KG1 (cell line): ENCODE data around the gene PUDP.

Source experiments
- DNase-seq: peaks from one replicate; lab custom pipeline; 2025; lab: John Stamatoyannopoulos, UW

Gene PUDP

DNA sequence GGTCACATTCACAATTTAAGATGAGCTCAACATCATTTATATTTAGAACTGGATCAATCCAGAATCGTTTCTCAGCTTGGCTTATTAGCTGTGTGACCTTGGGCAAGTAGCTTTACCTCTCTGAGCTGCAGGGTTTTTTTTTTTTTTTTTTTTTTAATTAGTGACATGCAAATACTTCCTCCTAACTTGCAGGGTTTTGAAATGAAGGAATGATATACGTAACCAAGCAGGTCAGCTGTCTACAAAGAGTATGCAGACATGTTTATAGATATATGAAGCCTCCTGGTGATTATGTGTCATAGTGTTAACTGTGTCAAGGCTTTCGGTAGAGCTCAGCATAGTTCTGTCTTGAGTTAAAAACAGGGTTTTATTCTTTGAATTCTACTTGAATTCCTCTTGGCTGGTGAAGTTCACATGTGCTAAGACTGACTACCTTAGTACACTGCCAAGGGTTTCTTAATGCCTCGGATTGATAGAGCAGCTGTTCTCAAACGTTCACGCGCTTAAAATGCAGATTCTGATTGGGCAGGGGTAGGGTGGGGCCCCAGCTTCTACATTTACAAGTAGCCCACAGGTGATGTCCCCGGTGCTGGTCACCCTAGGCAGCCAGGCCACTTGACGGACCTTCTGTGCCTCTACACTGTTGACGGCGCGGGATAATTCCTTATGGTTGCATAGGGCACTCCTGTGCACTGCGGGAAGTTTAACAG lies 1.1 kb downstream of the PUDP start:
- DNase-seq: no peak

DNA sequence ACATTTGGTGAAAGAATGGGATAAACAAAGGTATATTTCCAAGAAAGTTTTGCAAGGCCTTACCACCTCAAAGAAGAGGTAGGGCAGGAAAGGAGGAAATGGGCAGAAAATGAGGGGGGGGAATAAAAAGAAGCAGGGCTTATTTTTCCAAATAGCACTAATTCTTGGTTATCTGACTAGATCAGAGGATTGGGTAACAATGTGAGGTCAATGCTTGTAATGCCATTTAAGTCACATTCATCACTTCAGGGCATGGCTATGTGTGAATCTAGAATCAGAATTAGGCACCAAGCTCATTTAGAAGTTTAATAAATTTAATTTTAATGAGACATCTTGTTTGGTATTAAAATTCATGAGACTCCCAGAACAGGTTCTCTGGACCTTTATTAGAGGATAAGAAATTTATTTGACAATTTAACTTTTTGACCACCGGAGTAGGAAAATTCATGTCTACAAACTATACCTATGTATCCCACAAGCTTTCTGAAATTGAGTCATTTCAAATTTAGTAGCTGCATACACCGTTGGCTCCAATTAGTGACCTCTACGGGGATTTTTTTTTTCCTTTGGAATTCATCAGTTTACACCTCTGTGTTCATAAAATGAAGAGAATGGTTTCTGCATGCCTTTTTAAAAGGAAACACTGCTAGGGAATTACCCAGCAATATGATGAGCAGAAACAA lies 1.8 kb downstream of the PUDP start:
- no peak for DNase-seq

DNA sequence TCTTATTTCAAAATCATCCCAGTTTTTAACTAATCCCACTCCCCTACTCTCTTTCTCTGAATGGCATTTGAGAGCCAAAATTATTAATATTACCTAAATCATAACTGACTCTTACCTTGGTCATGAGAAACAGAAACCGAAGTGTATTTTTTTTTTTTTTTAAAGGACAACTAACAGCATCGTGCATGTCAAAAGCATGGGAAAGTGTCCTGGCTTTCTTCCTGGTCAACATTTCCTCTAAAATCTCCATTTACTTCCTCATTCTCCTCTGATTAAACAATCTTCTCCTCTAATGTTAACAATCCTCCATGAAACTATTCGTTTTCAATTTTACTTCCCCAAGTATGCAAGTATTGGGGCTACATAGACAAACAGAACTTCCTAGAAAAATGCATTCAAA lies 2.5 kb downstream of the PUDP start:
- no peak for DNase-seq

DNA sequence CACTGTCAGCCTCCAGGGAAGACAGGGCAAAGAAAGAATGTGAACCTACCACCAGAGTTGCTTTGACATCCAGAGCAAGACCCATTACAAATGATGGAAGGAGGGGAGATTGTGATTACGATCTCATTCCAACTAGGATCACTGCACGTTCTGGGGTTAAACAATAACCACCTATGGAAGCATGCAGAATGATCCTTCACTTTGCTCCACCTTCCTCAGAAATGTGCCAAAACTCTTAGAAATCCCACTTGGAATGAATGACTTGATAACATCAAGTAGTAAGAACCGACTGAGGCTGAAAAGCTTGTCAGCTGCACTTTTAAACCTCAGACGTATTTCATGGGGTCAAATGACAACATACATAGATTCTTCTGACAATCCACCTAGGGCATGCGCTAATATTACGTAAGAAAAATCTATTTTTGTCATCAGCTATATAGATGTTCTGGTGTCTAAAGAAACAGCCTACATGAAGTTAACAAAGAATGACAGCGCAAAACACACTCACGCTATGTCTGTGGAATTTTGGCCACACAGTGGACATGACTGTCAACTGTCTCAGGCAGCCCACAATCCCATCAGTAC lies 3.9 kb downstream of the PUDP start:
- DNase-seq: no peak

DNA sequence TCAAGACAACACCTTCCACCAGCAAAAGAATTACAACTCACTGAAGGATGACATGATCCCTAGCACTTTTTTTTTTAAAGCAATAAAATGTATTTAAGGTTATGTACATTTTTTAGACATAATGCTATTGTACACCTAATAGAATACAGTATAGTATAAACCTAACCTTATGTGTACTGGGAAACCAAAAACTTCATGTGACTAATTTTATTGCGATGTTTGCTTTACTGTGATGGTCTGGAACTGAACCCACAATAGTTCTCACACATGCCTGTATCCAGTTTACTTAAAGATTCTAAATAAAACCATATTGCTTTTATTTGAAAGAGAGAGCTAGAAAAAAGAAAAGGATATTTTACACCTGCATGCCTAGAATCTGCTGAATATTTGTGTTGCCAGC lies 4.9 kb downstream of the PUDP start:
- no peak for DNase-seq

DNA sequence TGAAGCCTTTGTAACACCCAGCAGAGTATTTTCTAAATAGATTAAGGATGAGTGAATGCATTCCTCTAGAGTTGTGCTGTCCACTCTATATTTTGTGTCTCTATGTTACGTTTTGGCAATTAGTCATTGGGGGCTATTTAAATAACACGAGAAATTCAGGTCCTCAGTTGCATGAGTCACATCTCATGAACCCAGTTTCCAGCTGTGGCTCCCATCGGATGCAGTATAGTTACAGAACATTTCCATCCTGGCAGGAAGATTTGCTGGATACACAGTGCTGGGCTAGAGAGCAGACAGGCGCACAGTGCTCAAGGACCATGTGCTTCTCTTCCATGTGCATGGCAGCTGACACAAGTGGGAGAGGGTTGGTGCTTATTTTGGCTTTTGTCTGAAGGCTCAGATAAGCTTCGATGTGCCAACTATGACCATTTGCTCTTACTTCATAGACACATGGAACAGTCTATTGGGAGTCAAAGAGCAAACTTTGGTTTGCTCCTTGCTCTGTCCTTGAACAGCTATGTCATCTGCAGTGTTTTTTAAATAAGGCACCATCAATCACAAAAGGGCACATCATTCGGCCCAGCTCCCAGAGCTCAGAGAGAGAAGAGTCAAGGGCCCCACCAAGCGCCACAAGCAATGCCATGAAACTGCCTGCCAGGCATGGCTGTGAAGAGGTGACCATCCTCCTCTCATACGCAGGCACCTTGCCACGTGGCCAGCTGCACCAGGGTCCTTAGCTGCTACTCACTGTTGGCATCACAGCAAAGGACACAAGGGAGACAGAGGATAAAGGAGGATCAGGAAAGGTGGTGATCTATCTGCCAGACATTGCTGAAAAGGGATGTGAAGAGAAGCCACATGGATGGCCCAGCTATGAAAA lies 8.5 kb downstream of the PUDP start:
- DNase-seq: no peak

DNA sequence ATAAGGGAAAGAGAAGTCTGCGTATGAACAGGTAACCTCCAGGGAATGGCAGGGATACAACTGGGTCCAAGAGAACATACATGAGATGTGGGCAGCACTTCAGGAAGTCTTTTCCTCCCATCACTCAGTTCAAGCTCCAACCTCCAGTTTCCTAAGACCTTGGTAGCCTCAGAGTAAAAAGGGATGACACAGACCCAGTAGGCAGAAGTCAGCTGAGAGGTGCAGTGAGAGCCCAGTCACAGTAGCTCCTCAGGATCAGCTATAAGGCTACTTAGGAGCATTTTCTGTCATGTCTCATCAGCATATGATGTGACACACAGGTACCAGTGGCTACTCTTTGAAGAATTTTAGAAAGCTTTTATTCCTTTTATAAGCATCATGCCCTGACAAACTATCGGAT lies 13.0 kb downstream of the PUDP start:
- no peak for DNase-seq

DNA sequence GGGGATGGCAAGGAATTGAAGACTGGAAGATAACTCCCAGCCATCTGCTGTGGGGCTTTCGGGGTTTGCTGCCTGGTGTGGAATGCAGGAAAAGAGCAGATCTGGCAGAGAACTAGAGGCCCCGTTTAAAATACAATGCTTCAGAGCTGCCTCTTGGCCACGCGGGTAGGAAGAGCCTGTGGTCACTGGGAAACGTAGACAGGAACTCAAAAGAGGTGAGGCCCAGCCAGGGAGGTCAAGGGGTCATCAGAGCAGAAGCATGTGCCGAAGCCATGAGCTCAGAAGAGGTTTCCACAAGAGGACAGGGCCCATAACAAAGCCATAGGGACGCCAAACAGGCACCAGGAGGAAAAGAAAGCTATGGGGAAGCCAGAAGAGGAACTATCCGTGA lies 14.9 kb downstream of the PUDP start:
- DNase-seq: no peak

DNA sequence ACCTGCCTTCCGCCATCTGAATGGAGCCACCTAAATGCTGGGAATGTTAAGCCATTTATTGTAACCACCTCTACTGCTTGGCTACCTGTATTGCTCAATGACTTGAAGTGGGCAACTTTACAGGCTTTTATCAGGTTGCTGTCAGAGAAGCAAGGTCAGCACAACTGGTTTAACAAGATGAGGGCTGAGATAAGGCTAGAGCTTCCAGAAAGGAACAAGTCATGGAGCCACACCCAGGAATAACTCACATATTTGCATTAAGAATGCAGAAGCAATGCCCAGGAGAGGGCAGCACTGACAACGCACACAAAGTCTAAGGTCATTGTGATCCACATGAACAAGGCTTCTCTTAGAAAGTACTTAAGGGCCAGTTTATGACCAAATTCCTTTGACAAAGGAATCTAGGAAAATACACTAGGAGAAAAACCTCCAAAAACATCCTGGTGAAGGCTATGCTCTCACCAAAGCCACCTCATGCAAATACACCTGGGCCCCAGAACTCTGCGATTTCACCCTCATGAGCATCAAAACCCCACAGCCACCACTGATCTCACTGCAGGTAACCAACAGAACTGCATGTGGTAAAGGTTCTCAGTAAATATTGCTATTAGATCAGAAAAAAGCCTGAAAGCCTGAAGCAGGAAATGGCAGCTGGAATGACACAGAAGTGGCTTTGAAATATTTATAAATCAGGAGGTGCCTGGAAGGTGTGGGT lies 15.5 kb downstream of the PUDP start:
- no peak for DNase-seq

DNA sequence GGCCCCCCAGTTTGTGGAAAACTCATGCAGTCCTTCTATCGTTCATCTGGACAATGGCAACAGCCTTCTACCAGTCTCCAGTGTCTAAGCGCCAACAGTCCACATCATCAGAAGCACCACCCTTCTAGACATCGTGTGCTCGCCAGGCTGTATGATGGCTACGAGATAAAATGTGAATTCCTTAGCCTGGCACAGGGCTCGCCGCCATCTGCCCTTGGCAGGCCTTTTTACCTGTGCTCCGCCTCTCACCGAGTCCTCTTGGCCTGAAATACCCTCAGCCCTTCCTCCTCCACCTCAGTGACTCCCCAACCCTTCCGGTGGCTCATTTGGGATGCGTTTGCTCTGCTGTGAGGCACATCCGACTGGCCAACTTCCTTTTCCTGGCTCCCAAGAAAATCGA lies 16.3 kb downstream of the PUDP start:
- DNase-seq: no peak

DNA sequence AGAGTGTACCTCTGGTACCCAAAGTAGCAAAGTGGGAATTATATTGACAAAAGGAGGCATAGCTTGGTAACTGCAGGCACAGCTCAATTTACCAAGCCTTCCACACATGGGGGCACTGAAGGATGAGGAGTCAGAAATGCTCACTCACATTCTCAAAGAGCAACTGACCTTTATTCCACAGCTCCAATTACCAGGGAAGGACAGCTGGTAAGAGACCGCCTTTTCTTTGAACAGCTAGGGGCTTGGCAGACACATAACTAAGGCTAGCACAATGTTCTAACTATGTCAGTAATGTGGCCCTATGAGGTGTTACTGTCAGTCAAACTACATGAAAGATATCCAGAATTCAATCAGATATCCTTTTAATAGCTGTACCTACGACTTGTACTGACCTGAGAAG lies 20.9 kb downstream of the PUDP start:
- DNase-seq: no peak

DNA sequence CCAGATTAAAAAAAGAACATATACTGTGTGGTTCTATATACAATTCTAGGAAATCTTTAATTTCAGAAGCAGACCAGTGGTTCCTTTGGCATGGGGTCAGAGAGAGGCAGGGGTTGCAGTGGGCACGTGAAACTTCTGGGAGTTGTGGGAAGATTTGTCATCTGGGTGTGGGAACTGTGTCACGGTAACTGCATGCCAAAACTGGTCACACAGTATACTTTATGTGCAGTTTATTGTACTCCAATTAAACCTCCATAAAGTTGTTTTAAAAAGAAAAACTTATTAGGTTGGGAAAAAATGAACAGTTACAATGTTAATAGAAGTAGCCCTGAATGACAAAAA lies 27.1 kb downstream of the PUDP start:
- DNase-seq: no peak

DNA sequence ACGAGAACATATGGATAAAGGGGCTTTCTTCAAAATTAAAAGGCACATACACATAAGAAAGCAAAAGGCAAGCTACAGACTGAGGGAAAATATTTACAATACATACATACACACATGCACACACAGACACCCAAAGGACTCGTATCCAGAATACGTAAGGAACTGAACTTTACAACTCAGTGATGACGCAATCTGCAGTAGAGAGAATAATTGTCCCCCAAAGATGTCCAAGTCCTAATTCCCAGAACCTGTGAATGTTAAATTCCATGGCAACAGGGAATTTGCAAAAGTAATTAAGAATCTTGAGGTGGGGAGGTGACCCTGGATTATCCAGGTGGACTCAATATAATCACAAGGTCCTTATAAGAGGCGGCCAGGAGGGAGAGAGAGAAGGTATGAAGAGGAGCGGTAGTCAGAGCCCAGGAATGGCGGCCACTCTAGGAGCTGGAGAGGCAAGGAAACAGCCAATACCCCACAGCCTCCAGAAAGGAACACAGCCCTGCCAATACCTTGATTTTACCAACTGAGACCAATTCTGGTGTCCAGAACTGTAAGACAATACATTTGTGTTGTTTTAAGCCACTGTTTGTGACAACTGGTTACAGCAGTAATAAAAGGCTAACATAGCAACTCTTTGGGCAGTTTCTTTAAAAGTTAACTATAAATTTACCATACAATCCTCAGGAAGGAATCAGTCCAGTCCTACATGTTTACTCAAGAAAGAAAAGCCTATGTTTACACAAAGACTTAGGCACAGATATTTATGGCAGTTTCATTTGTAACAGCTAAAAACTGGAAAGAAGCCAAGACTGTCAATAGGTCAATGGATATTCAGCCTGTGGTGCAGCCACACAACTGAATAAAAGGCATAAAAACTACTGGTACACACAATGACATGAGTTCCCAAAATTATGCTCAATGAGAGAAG lies 27.7 kb downstream of the PUDP start:
- DNase-seq: no peak

DNA sequence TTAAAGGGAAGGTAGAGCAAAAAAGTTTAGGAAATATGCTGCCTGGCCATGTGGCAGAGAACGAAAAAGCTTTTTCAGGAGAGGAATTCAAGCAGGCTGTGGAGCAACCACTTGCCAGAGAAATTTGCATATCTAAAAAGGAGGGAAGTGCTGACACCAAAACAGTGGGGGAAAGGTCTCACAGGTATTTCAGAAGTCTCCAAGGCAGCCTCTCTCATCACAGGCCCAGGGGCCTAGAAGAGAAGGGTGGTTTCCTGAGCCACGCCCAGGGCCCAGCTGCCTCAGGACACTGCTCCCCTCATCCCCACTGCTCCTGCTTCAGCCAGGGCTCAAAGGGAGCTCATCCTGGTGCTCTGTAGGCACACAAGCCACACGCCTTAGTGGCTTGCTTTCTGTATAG lies 30.4 kb downstream of the PUDP start:
- no peak for DNase-seq

DNA sequence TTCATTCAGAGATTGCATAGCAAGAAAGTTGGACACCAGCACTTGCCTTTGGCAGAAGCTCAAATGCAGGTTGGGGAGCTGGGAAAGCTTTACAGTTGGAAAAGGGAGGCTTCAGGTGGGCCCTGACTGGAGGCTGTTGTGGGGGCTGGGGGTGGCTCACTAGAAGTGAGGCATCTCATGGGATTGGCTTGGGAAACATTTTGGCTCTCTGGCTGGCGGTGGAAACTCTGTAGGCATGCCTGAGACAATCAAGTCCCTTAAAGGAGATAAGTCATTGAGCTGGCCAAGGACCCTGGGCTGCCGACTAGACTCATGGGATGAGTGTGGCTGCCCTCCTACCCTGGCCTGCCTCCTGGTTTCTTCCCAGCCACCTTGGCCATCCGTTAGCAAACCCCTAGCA lies 31.9 kb downstream of the PUDP start:
- DNase-seq: no peak

DNA sequence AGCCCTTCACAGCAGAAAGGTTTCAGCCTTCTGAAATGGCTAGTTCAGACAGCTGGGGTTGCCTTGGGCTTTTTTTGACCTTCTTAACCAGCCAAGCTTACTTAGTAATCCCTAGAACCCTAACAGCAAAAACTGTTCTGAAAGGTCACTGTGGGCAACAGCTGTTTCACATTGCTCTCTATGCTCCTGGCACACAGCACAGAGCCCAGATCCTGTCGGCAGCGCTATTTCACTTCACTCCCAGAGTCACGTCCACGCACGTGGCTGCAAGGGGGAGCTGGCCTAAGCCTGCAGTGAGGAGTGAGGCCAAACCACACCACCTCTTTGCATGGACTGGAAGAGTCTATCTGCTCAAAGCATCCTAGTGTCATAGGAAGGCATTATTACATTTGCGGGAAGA lies 32.4 kb downstream of the PUDP start:
- no peak for DNase-seq

DNA sequence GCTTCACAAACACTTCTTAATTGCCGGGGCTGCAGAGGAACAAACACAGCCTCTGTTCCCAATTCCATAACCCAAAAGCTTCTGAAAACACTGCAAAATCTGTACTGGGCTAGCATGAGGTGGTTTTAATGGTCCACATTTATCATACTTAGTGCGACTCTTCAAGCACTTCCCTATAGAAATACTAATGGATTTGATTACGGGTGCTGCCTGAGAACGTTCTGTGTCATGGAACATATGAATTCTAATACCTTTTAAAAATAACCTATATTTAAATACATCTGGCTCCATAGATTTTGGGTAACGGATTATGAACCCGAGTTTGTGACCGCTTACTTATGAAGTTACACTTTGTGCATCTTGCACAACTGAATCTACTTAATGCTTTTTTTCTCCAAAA lies 35.9 kb downstream of the PUDP start:
- no peak for DNase-seq

DNA sequence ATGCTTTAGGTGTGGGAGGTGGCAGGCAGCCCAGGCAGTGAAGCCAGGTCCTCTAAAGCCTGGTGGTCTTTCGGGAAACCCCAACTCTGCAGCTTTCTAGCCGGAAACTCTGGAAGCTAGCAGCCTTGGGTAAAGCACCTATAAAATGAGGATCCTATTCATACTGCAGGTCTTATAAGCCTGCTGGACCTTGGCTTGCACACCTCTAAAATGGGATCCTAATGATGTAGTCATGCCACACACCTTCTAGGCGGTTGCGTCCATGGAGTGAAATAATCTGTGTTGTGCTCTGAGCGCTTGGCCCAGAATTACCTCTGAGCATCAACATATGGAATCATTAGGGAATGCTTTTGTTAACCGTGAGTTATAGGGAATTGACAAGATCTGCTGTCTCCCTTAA lies 36.4 kb downstream of the PUDP start:
- no peak for DNase-seq

DNA sequence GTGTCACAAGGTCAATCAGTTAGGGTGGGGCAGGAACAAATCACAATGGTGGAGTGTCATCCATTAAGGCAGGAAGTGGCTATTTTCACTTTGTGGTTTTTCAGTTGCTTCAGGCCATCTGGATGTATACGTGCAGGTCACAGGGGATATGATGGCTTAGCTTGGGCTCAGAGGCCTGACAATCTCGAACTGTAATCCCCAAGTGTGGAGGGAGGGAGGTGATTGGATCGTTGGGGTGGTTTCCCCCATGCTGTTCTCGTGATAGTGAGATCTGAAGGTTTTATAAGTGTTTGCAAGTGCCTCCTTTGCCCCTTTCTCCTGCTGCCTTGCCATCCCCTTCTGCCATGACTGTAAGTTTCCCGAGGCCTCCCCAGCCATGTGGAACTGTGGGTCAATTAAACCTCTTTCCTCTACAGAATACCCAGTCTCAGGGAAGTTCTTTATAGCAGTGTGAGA lies 37.1 kb downstream of the PUDP start:
- no peak for DNase-seq

DNA sequence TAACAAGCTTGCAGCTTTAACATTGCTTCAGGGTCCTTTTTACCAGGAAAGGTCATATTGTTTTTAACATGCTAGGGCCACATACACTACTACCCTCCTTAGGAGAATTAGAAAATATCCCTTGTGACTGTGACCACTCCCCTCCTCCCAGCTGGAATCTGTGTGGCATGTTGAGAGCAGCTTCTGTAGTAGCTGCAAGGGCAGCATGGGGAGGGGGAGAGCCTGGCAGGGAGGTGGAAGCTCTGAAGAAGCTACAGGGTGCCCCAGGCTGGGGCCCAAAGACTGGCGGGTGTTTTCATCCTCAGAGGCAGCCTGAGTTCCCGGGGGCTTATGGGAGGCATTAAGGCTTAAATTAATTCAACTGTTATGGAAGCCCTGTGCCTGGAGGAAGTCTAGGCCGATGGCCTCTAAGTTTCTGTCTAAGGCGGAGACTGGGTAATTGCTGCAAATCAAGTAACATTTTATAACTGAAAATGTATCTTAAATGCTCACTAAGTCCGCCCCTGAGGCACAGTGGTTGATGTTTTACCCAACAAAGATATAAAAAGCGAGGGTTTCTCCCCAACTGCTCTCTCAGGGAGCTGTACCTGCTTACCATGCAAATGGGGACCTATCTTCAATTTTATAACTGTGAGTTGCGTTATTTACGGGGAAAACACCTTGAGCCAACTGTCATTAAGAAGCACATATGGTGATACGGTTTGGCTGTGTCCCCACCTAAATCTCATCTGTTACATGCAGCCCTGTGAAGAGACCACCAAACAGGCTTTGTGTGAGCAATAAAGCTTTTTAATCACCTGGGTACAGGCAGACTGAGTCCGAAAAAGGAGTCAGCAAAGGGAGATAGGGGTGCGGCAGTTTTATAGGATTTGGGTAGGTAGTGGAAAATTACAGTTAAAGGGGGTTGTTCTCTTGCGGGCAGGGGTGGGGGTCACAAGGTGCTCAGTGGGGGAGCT lies 37.8 kb downstream of the PUDP start:
- DNase-seq: no peak
